Measurements from ENCODE around the gene CAMTA1.
A peak's percentile ranks its signal among the peaks of the same experiment; 100 is the strongest.

CAMTA1 gene

GRCh38 chr1:7209336-7209735 lies 424.1 kb downstream of the CAMTA1 start:
- no peak overlapping the region for H3K4me3 ChIP-seq (ENCODE audit: low read length)
- no peak for TF ChIP-seq CTCF (conservative IDR thresholded peaks at IDR 0.05; ENCODE audit: low read depth, low read length)
- DNase-seq (ENCODE audit: low read depth), result no peak

GRCh38 chr1:7218210-7218832 lies 433.1 kb downstream of the CAMTA1 start:
- TF ChIP-seq CTCF (conservative IDR thresholded peaks at IDR 0.05; ENCODE audit: low read depth, low read length), result peak; percentile 82
- no peak overlapping the region for H3K4me3 ChIP-seq (ENCODE audit: low read length)
- DNase-seq (ENCODE audit: low read depth), result no peak

GRCh38 chr1:7219031-7219430 lies 433.8 kb downstream of the CAMTA1 start:
- no peak overlapping the region for H3K4me3 ChIP-seq (ENCODE audit: low read length)
- TF ChIP-seq CTCF (conservative IDR thresholded peaks at IDR 0.05; ENCODE audit: low read depth, low read length), result no peak
- no peak for DNase-seq (ENCODE audit: low read depth)

- DNase-seq (ENCODE audit: low read depth), result no peak
- no peak for TF ChIP-seq CTCF (conservative IDR thresholded peaks at IDR 0.05; ENCODE audit: low read depth, low read length)
- no peak overlapping the region for H3K4me3 ChIP-seq (ENCODE audit: low read length)
These were observed 434.8 kb downstream of the CAMTA1 start for GRCh38 chr1:7220007-7220406.

- TF ChIP-seq CTCF (conservative IDR thresholded peaks at IDR 0.05; ENCODE audit: low read depth, low read length), result no peak
- no peak for DNase-seq (ENCODE audit: low read depth)
- H3K4me3 ChIP-seq (ENCODE audit: low read length), result no peak overlapping the region
These were observed 435.5 kb downstream of the CAMTA1 start for GRCh38 chr1:7220712-7221252.

- no peak for TF ChIP-seq CTCF (conservative IDR thresholded peaks at IDR 0.05; ENCODE audit: low read depth, low read length)
- DNase-seq (ENCODE audit: low read depth), result peak; percentile 81
These were observed 436.8 kb downstream of the CAMTA1 start for GRCh38 chr1:7221826-7222694.

More at GRCh38 chr1:7221826-7222694, 436.8 kb downstream of the CAMTA1 start:
- H3K4me3 ChIP-seq (ENCODE audit: low read length), result no peak overlapping the region

Measured in retinal pigment epithelial cell (primary cell).